Mammary epithelial cell (primary cell): ENCODE data around the gene CARHSP1.

ENCODE experiments used
- CTCF ChIP-seq, 2 donors: IDR thresholded peaks in 1 of 2; conservative IDR thresholded peaks in 1 of 2; 2 replicates each; pipeline ENCODE4 v1.5.1; 2011 to 2012; ENCODE audit warnings: inconsistent platforms in 2 of 2, low read length in 2 of 2, mild to moderate bottlenecking in 2 of 2, control low read depth in 1 of 2, low read depth in 1 of 2; ENCODE audit not compliant: insufficient read depth in 1 of 2; ENCODE audit errors: extremely low read depth in 1 of 2
- EZH2 ChIP-seq: IDR thresholded peaks from 2 replicates; pipeline ENCODE4 v1.6.1; 2012; ENCODE audit warnings: low read length, inconsistent platforms, borderline replicate concordance

GRCh38 chr16:8888951-8889892, 20.4 kb upstream of the CARHSP1 start:
- TF ChIP-seq CTCF (conservative IDR thresholded peaks at IDR 0.05 in 1 of 2, IDR thresholded peaks at IDR 0.05 in 1 of 2; ENCODE audit: extremely low read depth in 1 of 2, insufficient read depth in 1 of 2, low read depth in 1 of 2, low read length in 2 of 2) (no peak), EZH2 (no peak)
